ENCODE data around the gene PNKP. TPM values are rescaled to one million over a fixed set of nuclear protein-coding genes. Genes with fewer than 3 reads are reported as not detected.

The PNKP gene
- total RNA-seq, 2 donors from 2014 or later, result 161 to 163 TPM

GRCh38 chr19:49840321-49840720 is 27.1 kb downstream of the PNKP start:
- Histone ChIP-seq H3K9ac (ENCODE audit: extremely low read depth, low read length, poor library complexity, severe bottlenecking) (no peak overlapping the region), H3K9me3 (ENCODE audit: control insufficient read depth, low read length) (no peaks in the 10 kb centered on the region), H3K4me3 (ENCODE audit: low read length) (no peak overlapping the region), H3K27ac (ENCODE audit: low read depth, low read length) (no peak overlapping the region), H3K27me3 (ENCODE audit: control insufficient read depth, insufficient read depth, low read length, poor library complexity, severe bottlenecking) (no peaks in the 10 kb centered on the region), H3K36me3 (ENCODE audit: control insufficient read depth, insufficient read depth, low read length) (peaks cover 20% of the 10 kb centered on the region), H3K4me1 (ENCODE audit: control insufficient read depth, insufficient read depth, low read length) (no peaks in the 10 kb centered on the region)
- H3K36me3 Mint-ChIP-seq (ENCODE audit: low read depth), result peaks cover 49% of the 10 kb centered on the region
- H3K9me3 Mint-ChIP-seq, result no peaks in the 10 kb centered on the region
- TF ChIP-seq CTCF (conservative IDR thresholded peaks at IDR 0.05), result no peak
- H3K4me1 Mint-ChIP-seq, result no peaks in the 10 kb centered on the region
- H3K27ac Mint-ChIP-seq, result peak overlapping the region; percentile 41
- H3K27me3 Mint-ChIP-seq (ENCODE audit: insufficient read depth), result no peaks in the 10 kb centered on the region
- 91 to 96% methylated on average over 8 to 11 of the region's 11 CpGs for WGBS, 2 experiments (ENCODE audit: insufficient coverage in 1 of 2, insufficient read length in 1 of 2)
- H3K4me3 Mint-ChIP-seq, result no peak overlapping the region
- DNase-seq, result no peak

GRCh38 chr19:49839713-49840112 is 27.7 kb downstream of the PNKP start:
- peaks cover 24% of the 10 kb centered on the region for H3K36me3 ChIP-seq (ENCODE audit: control insufficient read depth, insufficient read depth, low read length)
- H3K27ac ChIP-seq (ENCODE audit: low read depth, low read length), result no peak overlapping the region
- no peak overlapping the region for H3K4me3 Mint-ChIP-seq
- no peaks in the 10 kb centered on the region for H3K9me3 Mint-ChIP-seq
- H3K9me3 ChIP-seq (ENCODE audit: control insufficient read depth, low read length), result no peaks in the 10 kb centered on the region
- WGBS, 2 experiments (ENCODE audit: insufficient coverage in 1 of 2, insufficient read length in 1 of 2), result 97 to 99% methylated on average over 10 to 11 of the region's 11 CpGs
- no peak overlapping the region for H3K27ac Mint-ChIP-seq
- no peaks in the 10 kb centered on the region for H3K4me1 ChIP-seq (ENCODE audit: control insufficient read depth, insufficient read depth, low read length)
- peaks cover 55% of the 10 kb centered on the region for H3K36me3 Mint-ChIP-seq (ENCODE audit: low read depth)
- no peaks in the 10 kb centered on the region for H3K27me3 ChIP-seq (ENCODE audit: control insufficient read depth, insufficient read depth, low read length, poor library complexity, severe bottlenecking)
- no peak for DNase-seq
- H3K27me3 Mint-ChIP-seq (ENCODE audit: insufficient read depth), result no peaks in the 10 kb centered on the region
- H3K4me3 ChIP-seq (ENCODE audit: low read length), result no peak overlapping the region
- no peaks in the 10 kb centered on the region for H3K4me1 Mint-ChIP-seq
- H3K9ac ChIP-seq (ENCODE audit: extremely low read depth, low read length, poor library complexity, severe bottlenecking), result no peak overlapping the region
- no peak for TF ChIP-seq CTCF (conservative IDR thresholded peaks at IDR 0.05)

GRCh38 chr19:49838885-49839588 is 28.3 kb downstream of the PNKP start:
- Mint-ChIP-seq H3K27ac (no peak overlapping the region), H3K4me3 (no peak overlapping the region), H3K4me1 (no peaks in the 10 kb centered on the region), H3K9me3 (no peaks in the 10 kb centered on the region), H3K27me3 (ENCODE audit: insufficient read depth) (no peaks in the 10 kb centered on the region), H3K36me3 (ENCODE audit: low read depth) (peaks cover 57% of the 10 kb centered on the region)
- H3K36me3 ChIP-seq (ENCODE audit: control insufficient read depth, insufficient read depth, low read length), result peaks cover 28% of the 10 kb centered on the region
- H3K4me3 ChIP-seq (ENCODE audit: low read length), result no peak overlapping the region
- no peaks in the 10 kb centered on the region for H3K4me1 ChIP-seq (ENCODE audit: control insufficient read depth, insufficient read depth, low read length)
- WGBS, 2 experiments (ENCODE audit: insufficient coverage in 1 of 2, insufficient read length in 1 of 2), result 97 to 99% methylated on average over 13 to 17 of the region's 18 CpGs
- no peak for DNase-seq
- no peaks in the 10 kb centered on the region for H3K27me3 ChIP-seq (ENCODE audit: control insufficient read depth, insufficient read depth, low read length, poor library complexity, severe bottlenecking)
- no peak overlapping the region for H3K9ac ChIP-seq (ENCODE audit: extremely low read depth, low read length, poor library complexity, severe bottlenecking)
- no peak overlapping the region for H3K27ac ChIP-seq (ENCODE audit: low read depth, low read length)
- no peaks in the 10 kb centered on the region for H3K9me3 ChIP-seq (ENCODE audit: control insufficient read depth, low read length)
- TF ChIP-seq CTCF (conservative IDR thresholded peaks at IDR 0.05), result no peak

All from endodermal cell (in vitro differentiated cells).